SK-MEL-5 (cell line): ENCODE measurements around the gene GLUD1. TPM values are rescaled to one million over a fixed set of nuclear protein-coding genes. Genes with fewer than 3 reads are reported as not detected.
A peak's percentile ranks its signal among the peaks of the same experiment; 100 is the strongest.
"Not testable (repeated sequence)": the region's sequence is repeated elsewhere in the genome, so short reads cannot be mapped to it uniquely, and the experiment has no call there.

Source experiments
- DNase-seq: peaks from one replicate; pipeline ENCODE4 v3.0.0-alpha.2; 2016; ENCODE audit warnings: low read depth, low spot score
- in situ Hi-C: cut with HindIII; loops from 2 replicates; pipeline ENCODE4 v1.10.0; 2016; ENCODE audit warnings: low sequenced_read_pairs, high pct_unique_total_duplicates, low pct_unique_long_range_greater_than_20kb
- total RNA-seq: library from RNA; depleted of rRNA; stranded (reverse); fragments of >200 nt; shearing (Covaris generic); gene quantifications from 2 replicates; pipeline ENCODE4 v1.2.3, GENCODE V29; 2014

Gene GLUD1
- total RNA-seq, 1 experiment from 2014 or later = 122 TPM

DNA sequence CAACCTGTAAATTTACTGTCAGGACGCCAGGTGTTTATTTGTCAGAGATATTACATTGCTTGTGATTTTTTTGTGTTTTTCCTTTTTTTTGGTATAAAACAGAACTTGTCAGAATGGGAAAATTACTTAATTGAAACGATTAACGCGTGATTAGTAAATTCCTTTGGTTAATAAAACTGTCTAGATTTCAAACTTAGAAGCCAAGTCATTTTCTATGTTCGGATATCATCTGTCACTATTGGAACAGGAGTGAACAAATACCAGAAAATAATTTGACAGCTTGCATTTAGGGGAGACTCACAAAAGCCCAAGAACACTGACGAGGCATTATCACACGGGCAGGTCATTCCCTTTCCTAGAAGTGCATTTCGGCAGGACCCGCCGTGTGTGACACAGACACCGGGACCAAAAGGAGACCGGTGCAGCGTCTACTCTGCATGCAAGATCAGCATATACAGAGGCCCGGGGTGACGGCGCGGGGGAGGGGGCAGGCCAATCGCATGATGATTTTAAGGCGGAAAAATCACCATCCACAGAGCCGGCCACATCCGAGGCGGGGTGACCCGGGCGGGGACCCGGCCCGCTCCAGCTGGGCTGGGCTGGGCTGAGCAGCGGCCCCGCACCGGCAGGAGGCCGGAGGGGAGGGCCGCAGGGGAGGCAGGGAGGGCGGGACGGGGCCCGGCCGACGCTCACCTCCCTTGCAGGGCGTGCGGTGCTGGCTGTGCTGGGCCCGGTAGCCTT is 841 bp downstream of the GLUD1 start:
- in situ Hi-C loops = no loop called here
- peak; percentile 30 for DNase-seq

DNA sequence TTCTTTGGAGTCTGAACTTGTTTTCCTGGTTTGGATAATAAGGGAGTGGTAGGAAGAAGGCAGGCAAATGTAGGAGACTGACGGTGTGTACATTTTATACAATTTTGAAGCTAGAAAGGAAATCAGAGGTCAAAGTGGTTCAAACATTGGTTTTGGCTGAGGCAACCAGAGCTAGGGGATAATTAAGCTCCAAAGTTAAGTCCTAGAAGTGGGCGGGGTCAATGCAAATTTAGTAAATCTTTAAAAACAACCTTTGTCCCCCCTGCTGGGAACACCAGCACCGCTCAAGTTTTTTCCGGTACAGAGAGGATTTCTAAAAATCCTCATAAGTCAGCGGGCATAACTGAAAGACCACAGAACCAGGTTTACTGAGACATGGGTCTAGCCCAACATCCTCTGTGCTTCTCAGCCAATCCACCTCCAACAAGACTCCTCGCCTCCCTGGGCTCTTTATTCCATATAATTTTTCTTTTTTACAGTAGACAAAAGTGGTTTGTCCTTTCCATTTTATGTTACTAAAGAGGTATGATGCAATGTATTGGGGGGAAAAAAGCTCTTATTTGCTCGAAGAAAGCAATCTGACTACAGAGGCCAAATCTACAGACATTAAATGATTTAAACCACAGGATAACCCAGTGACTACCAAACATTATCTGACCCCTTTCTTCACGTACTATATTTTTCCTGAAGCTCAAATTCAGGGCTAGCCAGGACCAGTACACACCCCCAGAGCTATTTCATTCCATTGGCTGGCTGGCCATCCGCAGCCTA is 1.6 kb downstream of the GLUD1 start:
- in situ Hi-C loops = no loop called here
- peak; percentile 2 for DNase-seq

- DNase-seq = peak; percentile 1
- in situ Hi-C loops = no loop called here
Measured at GRCh38 chr10:87092376-87092860, 2.2 kb downstream of the GLUD1 start.

- in situ Hi-C loops = no loop called here
- no peak for DNase-seq
Measured at GRCh38 chr10:87090779-87091178, 3.9 kb downstream of the GLUD1 start.

DNA sequence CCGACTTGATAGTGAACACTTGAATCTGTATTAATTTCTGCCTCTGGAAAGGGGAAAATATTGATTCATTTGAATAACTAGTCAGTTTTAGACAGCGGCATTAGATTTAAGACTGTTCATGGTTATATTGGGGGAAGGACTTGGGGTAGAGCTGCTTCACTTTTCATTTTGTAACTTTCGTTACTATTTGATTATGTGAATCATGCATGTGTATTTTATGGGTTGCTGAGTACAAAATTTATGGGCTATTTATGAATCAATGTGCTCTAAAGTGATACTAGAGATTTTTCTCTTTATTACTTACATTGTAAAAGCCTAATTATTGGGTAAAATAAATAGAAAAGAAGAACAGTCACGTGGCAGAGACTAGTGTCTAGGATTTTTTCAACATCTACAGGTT is 4.9 kb downstream of the GLUD1 start:
- no peak for DNase-seq
- in situ Hi-C loops = no loop called here

GRCh38 chr10:87085537-87085936 is 9.1 kb downstream of the GLUD1 start:
- in situ Hi-C loops = no loop called here
- no peak for DNase-seq

GRCh38 chr10:87084291-87084782 is 10.3 kb downstream of the GLUD1 start:
- in situ Hi-C loops, DNase-seq: not testable (repeated sequence)

DNA sequence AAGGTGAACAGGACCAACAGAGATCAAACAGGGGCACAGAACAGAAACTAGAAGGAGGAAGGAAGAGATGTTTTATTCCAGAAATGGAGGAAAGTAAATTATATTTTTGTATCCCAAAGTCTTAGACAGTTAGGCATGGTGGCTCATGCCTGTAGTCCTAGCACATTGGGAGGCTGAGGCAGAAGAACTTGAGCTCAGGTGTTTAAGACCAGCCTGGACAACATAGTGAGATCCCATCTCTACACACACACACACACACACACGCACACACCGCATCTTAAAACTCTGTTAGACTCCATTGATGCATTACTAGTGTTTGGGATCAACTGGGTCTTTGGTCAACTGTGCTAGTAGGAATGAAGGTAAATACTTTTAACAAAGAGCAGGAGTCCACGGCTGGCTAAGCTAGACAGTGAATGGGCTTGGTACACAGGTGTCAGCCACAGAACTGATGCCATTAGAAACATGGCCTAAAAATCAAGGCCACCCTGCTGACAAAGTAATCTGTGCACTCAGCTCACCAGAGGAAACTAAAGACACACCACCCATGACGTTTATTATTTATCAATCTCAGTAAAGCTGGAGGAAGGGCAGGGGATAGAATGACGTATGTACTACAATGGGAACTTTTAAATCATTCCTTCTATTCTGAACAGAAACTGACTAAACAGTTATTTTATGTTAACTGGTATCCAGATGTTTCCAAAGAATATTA is 10.9 kb downstream of the GLUD1 start:
- in situ Hi-C loops, DNase-seq: not testable (repeated sequence)

GRCh38 chr10:87082219-87082618 is 12.4 kb downstream of the GLUD1 start:
- DNase-seq, in situ Hi-C loops: not testable (repeated sequence)

DNA sequence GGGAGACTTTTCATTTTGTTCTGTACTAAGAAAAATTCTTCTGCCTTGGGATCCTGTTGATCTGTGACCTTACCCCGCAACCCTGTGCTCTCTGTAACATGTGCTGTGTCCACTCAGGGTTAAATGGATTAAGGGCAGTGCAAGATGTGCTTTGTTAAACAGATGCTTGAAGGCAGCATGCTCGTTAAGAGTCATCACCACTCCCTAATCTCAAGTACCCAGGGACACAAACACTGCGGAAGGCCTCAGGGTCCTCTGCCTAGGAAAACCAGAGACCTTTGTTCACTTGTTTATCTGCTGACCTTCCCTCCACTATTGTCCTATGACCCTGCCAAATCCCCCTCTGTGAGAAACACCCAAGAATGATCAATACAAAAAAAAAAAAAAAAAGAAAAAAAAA is 13.1 kb downstream of the GLUD1 start:
- in situ Hi-C loops, DNase-seq: not testable (repeated sequence)

DNA sequence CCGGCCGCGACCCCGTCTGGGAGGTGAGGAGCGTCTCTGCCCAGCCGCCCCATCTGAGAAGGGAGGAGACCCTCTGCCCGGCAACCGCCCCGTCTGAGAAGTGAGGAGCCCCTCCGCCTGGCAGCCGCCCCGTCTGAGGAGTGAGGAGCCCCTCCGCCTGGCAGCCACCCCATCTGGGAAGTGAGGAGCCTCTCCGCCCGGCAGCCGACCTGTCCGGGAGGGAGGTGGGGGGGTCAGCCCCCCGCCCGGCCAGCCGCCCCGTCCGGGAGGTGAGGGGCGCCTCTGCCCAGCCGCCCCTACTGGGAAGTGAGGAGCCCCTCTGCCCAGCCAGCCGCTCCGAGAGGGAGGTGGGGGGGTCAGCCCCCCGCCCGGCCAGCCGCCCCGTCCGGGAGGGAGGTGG is 14.0 kb downstream of the GLUD1 start:
- in situ Hi-C loops, DNase-seq: not testable (repeated sequence)

GRCh38 chr10:87079106-87079836 is 15.4 kb downstream of the GLUD1 start:
- in situ Hi-C loops = no loop called here
- no peak for DNase-seq

- in situ Hi-C loops, DNase-seq: not testable (repeated sequence)
Measured at GRCh38 chr10:87076421-87076820, 18.2 kb downstream of the GLUD1 start.

- in situ Hi-C loops = no loop called here
- DNase-seq = no peak
Measured at GRCh38 chr10:87072449-87072848, 22.2 kb downstream of the GLUD1 start.

DNA sequence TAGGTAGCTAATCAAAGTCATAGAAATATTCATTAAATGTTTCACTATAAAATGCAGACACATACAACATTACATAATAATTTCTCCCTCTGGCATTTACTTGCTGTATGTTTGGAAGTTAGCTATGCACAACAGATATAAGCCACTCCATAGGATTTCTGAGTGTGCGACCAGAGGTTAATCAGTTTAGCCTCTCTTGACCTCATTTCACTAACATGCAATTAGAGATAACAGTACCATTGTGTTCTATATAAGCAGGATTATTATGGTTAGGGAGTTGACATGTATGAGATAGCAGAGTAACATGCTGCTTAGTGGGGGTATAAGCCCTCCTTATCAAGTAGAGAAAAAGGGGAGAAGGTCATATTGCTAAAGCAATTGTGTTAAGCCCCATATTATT is 26.4 kb downstream of the GLUD1 start:
- no peak for DNase-seq
- in situ Hi-C loops = no loop called here

DNA sequence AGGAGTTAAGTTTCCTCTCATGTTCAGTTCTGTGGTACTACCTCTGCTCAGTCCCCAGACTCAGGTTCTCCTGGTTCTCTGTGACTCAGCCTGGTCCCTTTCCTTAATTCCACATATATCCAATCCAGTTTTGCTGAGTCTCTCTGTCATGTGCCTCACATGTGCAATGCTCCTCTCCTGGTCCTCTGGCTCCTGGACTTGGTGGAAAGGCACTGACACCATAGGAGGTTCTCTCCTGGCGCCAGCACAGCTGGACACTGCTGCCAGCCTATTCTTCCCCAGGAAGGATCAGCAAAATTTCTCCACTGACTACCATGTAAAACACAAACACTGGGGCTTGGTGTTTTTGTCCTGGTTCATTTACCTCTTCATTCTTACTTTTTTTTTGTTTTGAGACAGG is 27.8 kb downstream of the GLUD1 start:
- in situ Hi-C loops = no loop called here
- DNase-seq = no peak

DNA sequence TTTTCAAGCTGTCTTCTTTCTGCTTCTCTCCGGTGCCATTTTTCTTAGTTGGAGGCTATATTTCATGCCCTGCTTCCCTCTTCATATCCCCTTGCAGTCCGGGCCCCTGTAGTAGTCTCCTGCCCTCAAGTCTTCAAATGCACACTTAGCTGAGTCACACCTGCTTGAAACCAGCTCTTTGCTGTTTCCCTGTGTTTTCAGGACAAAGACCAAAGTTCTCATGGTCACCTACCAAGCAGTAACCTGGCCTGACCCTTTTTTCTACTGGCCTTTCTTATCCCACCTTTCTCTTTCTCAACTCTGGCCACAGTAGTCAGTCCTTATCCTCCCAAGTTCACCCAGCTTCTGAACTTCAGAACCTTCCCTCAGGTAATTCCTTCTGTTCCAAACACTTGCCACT is 28.5 kb downstream of the GLUD1 start:
- in situ Hi-C loops = no loop called here
- no peak for DNase-seq
